Heart right ventricle (tissue), 16 donors: ENCODE results near the gene EIF6. TPM values are rescaled to one million over a fixed set of nuclear protein-coding genes. Genes with fewer than 3 reads are reported as not detected.

ENCODE experiments used
- ATAC-seq, 8 donors: fragments of 200-7000 bp; cut with Tn5 transposase; one replicate each; pipeline ENCODE4 v1.9.1; 2020; ENCODE audit warnings: mild to moderate bottlenecking in 8 of 8, moderate library complexity in 8 of 8, moderate number of reproducible peaks in 1 of 8
- DNase-seq, 2 donors: peaks; one replicate each; pipeline ENCODE4 v3.0.0-alpha.2; 2020
- H3K27ac ChIP-seq, 10 donors: fragments of 200-600 bp; sonication (generic) in 2 of 10; one replicate each; pipeline versions ENCODE4 v1.5.0 to v1.8.0; 2020 to 2022; ENCODE audit warnings: mild to moderate bottlenecking in 3 of 10
- H3K27me3 ChIP-seq, 7 donors: fragments of 200-600 bp; one replicate each; pipeline ENCODE4 v1.8.0; 2021 to 2022; ENCODE audit warnings: mild to moderate bottlenecking in 2 of 7
- H3K36me3 ChIP-seq, 9 donors: fragments of 200-600 bp; sonication (generic) in 1 of 9; one replicate each; pipeline versions ENCODE4 v1.5.0 to v1.8.0; 2020 to 2022; ENCODE audit warnings: mild to moderate bottlenecking in 2 of 9
- H3K4me1 ChIP-seq, 9 donors: fragments of 200-600 bp; sonication (generic) in 1 of 9; one replicate each; pipeline versions ENCODE4 v1.5.0 to v1.8.0; 2020 to 2022; ENCODE audit warnings: mild to moderate bottlenecking in 4 of 9
- H3K4me3 ChIP-seq, 10 donors: fragments of 200-600 bp; sonication (generic) in 2 of 10; one replicate each; pipeline versions ENCODE4 v1.5.0 to v1.8.0; 2020 to 2022; ENCODE audit warnings: mild to moderate bottlenecking in 7 of 10, moderate library complexity in 2 of 10
- H3K9me3 ChIP-seq, 11 donors: fragments of 200-600 bp in 10 of 11; sonication (generic) in 2 of 11; one replicate each; pipeline versions ENCODE4 v1.5.0 to v1.8.0; 2013 to 2022; ENCODE audit warnings: mild to moderate bottlenecking in 2 of 11, control low read depth in 1 of 11, moderate library complexity in 1 of 11
- CTCF ChIP-seq, 9 donors: fragments of 200-600 bp; sonication (generic) in 2 of 9; IDR thresholded peaks; one replicate each; pipeline versions ENCODE4 v1.5.0 to v1.8.0; 2021 to 2022; ENCODE audit warnings: antibody characterized with exemption in 9 of 9, mild to moderate bottlenecking in 5 of 9, moderate library complexity in 1 of 9
- WGBS, 2 donors: extraction: QIAGEN DNeasy Blood & Tissue Kit; methylation state at CpG; one replicate each; pipeline ENCODE4 v1.1.7; 2013; ENCODE audit warnings: inconsistent platforms in 1 of 2; 5-methylcytosine and 5-hydroxymethylcytosine counted together
- intact Hi-C, 10 donors: fragments of 100-400 bp; cut with DNase I; formaldehyde crosslinking; loops; one replicate each; pipeline versions ENCODE4 v1.11.1 to v1.14.2; 2022
- polyA plus RNA-seq, 2 donors: library from polyadenylated mRNA; stranded (reverse); fragments of 200-250 nt; gene quantifications; one replicate each; pipeline ENCODE4 v1.2.3, GENCODE V29; 2013
- total RNA-seq, 10 donors: library from RNA; stranded (reverse); fragmentation: NEBNext Ultra II Directional in 3 of 10; extraction: Animal tissue kit (Norgen Biotek cat#: 25700) in 3 of 10; gene quantifications; one replicate each; pipeline versions ENCODE4 v1.2.1 to v1.2.4, GENCODE V29; 2021 to 2023
- donor health status: Arrhythmogenic right ventricular cardiomyopathy.
- donor health status: ischemic (EF 13 %, LVEDD 7.1; RV severe dilation, severe dysfunction).
- donor health status: healthy with polysubstance abuse.
- donor health status: DM: no; HTN: yes; CAD: no.
- donor health status: DM: no; HTN: no; CAD: no.
- donor health status: ischemic (EF 25% LVEDD 6.9; RV normal size, moderate dysfunction).
- donor health status: ischemic (EF 25% LVEDD 5.7; RV mildly dilated, moderate dysfunction).
- donor health status: healthy.
- donor health status: DM: yes; HTN: yes; CAD: no.
- donor health status: Ischemic cardiomyopathy.
- donor health status: ischemic (EF 35%, LVEDD 5.7; RV mildly dilated, moderate dysfunction).
- donor health status: nonischemic (EF 11% LVEDD 7.7; RV severe dilation, severe dysfunction).
- donor health status: DM: yes; HTN: yes; CAD: no.
- donor health status: PGD.
- donor health status: ischemic (EF 29% LVEDD 5.4; RV normal size, mild dysfunction).
- donor health status: nonischemic (EF 23%, LVEDD 6.1; RV moderate dilation, normal function).

EIF6 gene
- total and polyA plus RNA-seq, 12 donors: 28.2 to 155 (median 39.0) TPM

GRCh38 chr20:35292504-35293285 is 8.1 kb upstream of the EIF6 start:
- no peak overlapping the region for H3K27ac ChIP-seq
- no peak overlapping the region for H3K4me3 ChIP-seq
- intact Hi-C loops: no loop called here
- H3K4me1 ChIP-seq: peaks cover 0 to 8% (median 0%) of the 10 kb centered on the region in 9 donors
- peaks cover 0 to 21% (median 15%) of the 10 kb centered on the region in 7 donors for H3K27me3 ChIP-seq
- TF ChIP-seq CTCF (IDR thresholded peaks at IDR 0.05): no peak
- DNase-seq (no peak), ATAC-seq (no peak)
- H3K36me3 ChIP-seq: no peaks in the 10 kb centered on the region
- no peaks in the 10 kb centered on the region for H3K9me3 ChIP-seq
- 46 to 62% methylated on average over 23 of the region's 23 CpGs for WGBS, 2 donors

DNA sequence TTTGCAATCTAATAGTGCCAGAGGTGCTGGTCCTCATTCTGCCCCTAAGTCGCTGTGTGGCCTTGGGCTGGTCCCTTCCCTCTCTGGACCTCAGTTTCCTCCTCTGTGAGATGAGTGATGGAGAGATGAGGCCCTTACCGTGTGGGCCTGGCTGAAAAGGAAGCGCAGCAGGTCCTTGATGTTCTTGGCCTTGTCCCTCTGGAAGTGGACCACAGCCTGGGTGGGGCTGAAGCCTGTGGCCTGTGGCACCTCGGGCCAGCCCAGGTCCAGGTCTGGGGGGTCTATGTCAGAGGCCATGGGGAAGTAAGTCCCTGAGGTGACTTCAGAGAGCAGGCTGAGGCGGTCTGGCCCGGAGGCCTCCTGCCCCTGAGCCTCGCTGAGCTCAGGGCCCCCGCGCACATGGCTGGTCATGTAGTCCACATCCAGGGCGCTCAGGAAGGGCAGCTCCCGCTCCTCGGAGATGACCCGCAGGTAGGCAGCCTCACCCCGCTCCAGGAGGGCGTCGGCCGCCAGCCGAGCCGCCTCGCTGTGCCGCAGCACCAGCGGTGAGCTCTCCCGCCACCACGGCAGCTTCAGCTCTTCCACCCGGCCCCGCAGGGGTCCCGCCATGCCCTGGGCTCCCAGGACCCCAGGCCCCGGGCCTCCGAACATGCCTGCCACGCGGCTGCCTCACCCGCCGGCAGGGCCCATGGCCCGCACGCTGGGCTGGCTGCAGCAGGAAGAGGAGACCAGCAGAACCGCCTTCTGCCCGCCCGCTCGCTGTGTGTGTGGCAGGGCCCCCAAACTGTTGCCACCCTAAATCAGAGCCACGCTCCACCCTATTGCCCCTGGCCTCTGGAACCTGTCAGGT is 7.3 kb upstream of the EIF6 start, which contains the start of gene FAM83C:
Gene FAM83C, minus strand, starts transcription at position 772 of the 850 bp plus-strand sequence. Its CDS starts 121 bp downstream, at position 651.
- intact Hi-C loops: no loop called here
- ATAC-seq: no peak
- peaks cover 0 to 8% (median 0%) of the 10 kb centered on the region in 9 donors for H3K4me1 ChIP-seq
- H3K27me3 ChIP-seq: peaks cover 0 to 21% (median 15%) of the 10 kb centered on the region in 7 donors
- TF ChIP-seq CTCF (IDR thresholded peaks at IDR 0.05): no peak
- WGBS, 2 donors: 77 to 82% methylated on average over 39 to 40 of the region's 40 CpGs
- no peaks in the 10 kb centered on the region for H3K9me3 ChIP-seq
- no peak within 1 kb of the TSS for H3K27ac ChIP-seq
- no peaks in the 10 kb centered on the region for H3K36me3 ChIP-seq
- DNase-seq: no peak
- H3K4me3 ChIP-seq: no peak within 1 kb of the TSS

GRCh38 chr20:35290887-35291417 is 6.4 kb upstream of the EIF6 start:
- no peaks in the 10 kb centered on the region for H3K36me3 ChIP-seq
- 84 to 86% methylated on average over 7 of the region's 7 CpGs for WGBS, 2 donors
- TF ChIP-seq CTCF (IDR thresholded peaks at IDR 0.05): no peak

More at GRCh38 chr20:35290887-35291417, 6.4 kb upstream of the EIF6 start:
- ATAC-seq: no peak
- Histone ChIP-seq H3K4me3 (no peak overlapping the region), H3K27me3 (peaks cover 0 to 21% (median 15%) of the 10 kb centered on the region in 7 donors), H3K27ac (no peak overlapping the region), H3K9me3 (no peaks in the 10 kb centered on the region), H3K4me1 (peaks cover 0 to 2% (median 0%) of the 10 kb centered on the region in 9 donors)
- DNase-seq: no peak
- intact Hi-C loops: no loop called here
